Cardiac fibroblast (primary cell): ENCODE data around the gene ABL2.
A peak's percentile ranks its signal among the peaks of the same experiment; 100 is the strongest.

Experiments used
- DNase-seq, 2 donors: peaks; one replicate each; pipeline versions ENCODE4 v3.0.0 to v3.0.0-alpha.2; 2010; ENCODE audit warnings: low read depth in 2 of 2
- H3K4me3 ChIP-seq, 2 donors: replicated peaks in 1 of 2; 1 replicate in 1 of 2; 2 replicates in 1 of 2; pipeline ENCODE4 v1.5.1; 2011; ENCODE audit warnings: low read depth in 2 of 2, low read length in 2 of 2, mild to moderate bottlenecking in 2 of 2, moderate library complexity in 1 of 2
- CTCF ChIP-seq: IDR thresholded peaks from one replicate; pipeline ENCODE4 v1.5.1; 2011; ENCODE audit warnings: low read depth, mild to moderate bottlenecking, low read length, inconsistent platforms

Gene ABL2

GRCh38 chr1:179058487-179059483 lies 170.7 kb downstream of the ABL2 start:
- peak; percentile 44 to 47 for DNase-seq
- no peak overlapping the region for H3K4me3 ChIP-seq
- TF ChIP-seq CTCF: no peak

GRCh38 chr1:179055937-179056336 lies 173.5 kb downstream of the ABL2 start:
- no peak for DNase-seq

GRCh38 chr1:179053486-179053885 lies 176.0 kb downstream of the ABL2 start:
- no peak for TF ChIP-seq CTCF
- DNase-seq: no peak
- no peak overlapping the region for H3K4me3 ChIP-seq

More at GRCh38 chr1:179055937-179056336, 173.5 kb downstream of the ABL2 start:
- TF ChIP-seq CTCF: no peak
- H3K4me3 ChIP-seq: no peak overlapping the region

- H3K4me3 ChIP-seq: no peak overlapping the region
- no peak for DNase-seq
- no peak for TF ChIP-seq CTCF
Observed at GRCh38 chr1:179052776-179053175, 176.7 kb downstream of the ABL2 start.
